K562 (cell line): ENCODE results near the gene DCAF4L1. TPM values are rescaled to one million over a fixed set of nuclear protein-coding genes. Genes with fewer than 3 reads are reported as not detected.

Experiments
- ATAC-seq: fragments of 200-7000 bp; cut with Tn5 transposase; 3 replicates; pipeline ENCODE4 v1.9.1; 2020; ENCODE audit warnings: moderate library complexity
- BruUV-seq: library from RNA; stranded (reverse); fragments of 400-500 nt; replicated peaks from 2 replicates; lab custom pipeline; 2021; lab: Mats Ljungman, UMichigan
- CTCF ChIA-PET: fragments of 300-600 bp; formaldehyde crosslinking; extraction: SDS; loops from one replicate; lab custom pipeline; 2021; ENCODE audit warnings: low intra/inter-chr PET ratio; lab: Yijun Ruan, JAX
- POLR2A ChIA-PET: fragments of 300-600, 350-650 bp; sonication (Branson Sonifier 250); formaldehyde crosslinking; extraction: SDS; loops from one replicate; lab custom pipeline; 2021; ENCODE audit warnings: antibody characterized with exemption, inconsistent platforms; lab: Yijun Ruan, JAX
- DNase-seq, 4 experiments: peaks; one replicate each; pipeline versions ENCODE4 v3.0.0 to v3.0.0-alpha.2; 2011 to 2018; ENCODE audit warnings: low spot score in 3 of 4, mixed read lengths in 3 of 4; ENCODE audit errors: extremely low read depth in 1 of 4
- FAIRE-seq: peaks from 2 replicates; lab custom pipeline; 2011; peaks lifted over from hg19 to GRCh38; lab: Jason Lieb, UNC
- H2AFZ ChIP-seq: 2 replicates; pipeline ENCODE4 v1.6.0; 2011; ENCODE audit warnings: low read depth, low read length, control low read depth, inconsistent platforms
- H3K27ac ChIP-seq: fragments of 200-600 bp; 3 replicates; pipeline ENCODE4 v1.8.0; 2011; ENCODE audit warnings: low read depth, mild to moderate bottlenecking, control low read depth, inconsistent platforms, low read length, moderate library complexity, mixed read lengths; ENCODE audit errors: extremely low read depth
- H3K27me3 ChIP-seq, 2 experiments: fragments of 300-600 bp in 1 of 2; 2 replicates in 1 of 2; 3 replicates in 1 of 2; pipeline versions ENCODE4 v1.6.0 to v1.8.0; 2011; ENCODE audit warnings: inconsistent platforms in 2 of 2, low read length in 2 of 2, mild to moderate bottlenecking in 1 of 2, mixed read lengths in 1 of 2, moderate library complexity in 1 of 2; ENCODE audit not compliant: control insufficient read depth in 2 of 2, insufficient read depth in 2 of 2
- H3K36me3 ChIP-seq: fragments of 300-600 bp; 3 replicates; pipeline ENCODE4 v1.8.0; 2011; ENCODE audit warnings: mild to moderate bottlenecking, low read length, inconsistent platforms; ENCODE audit not compliant: control insufficient read depth, insufficient read depth
- H3K4me1 ChIP-seq, 2 experiments: fragments of 200-600 bp in 1 of 2; replicated peaks in 1 of 2; 2 replicates in 1 of 2; 3 replicates in 1 of 2; pipeline versions ENCODE4 v1.5.1 to v1.8.0; 2011; ENCODE audit warnings: inconsistent platforms in 2 of 2, low read length in 2 of 2, mild to moderate bottlenecking in 1 of 2, mixed read lengths in 1 of 2, moderate library complexity in 1 of 2; ENCODE audit not compliant: control insufficient read depth in 2 of 2, insufficient read depth in 2 of 2
- H3K4me2 ChIP-seq: 2 replicates; pipeline ENCODE4 v1.6.1; 2011; ENCODE audit warnings: low read length, control low read depth, inconsistent platforms, mixed read lengths; ENCODE audit not compliant: insufficient read depth
- H3K4me3 ChIP-seq: fragments of 200-600 bp; sonication (generic), shearing (Covaris generic); 2 replicates; pipeline ENCODE4 v1.5.1; 2016; ENCODE audit warnings: control low read depth, inconsistent platforms
- H3K79me2 ChIP-seq: fragments of 200-600 bp; 3 replicates; pipeline ENCODE4 v1.8.0; 2011; ENCODE audit warnings: low read length, inconsistent platforms; ENCODE audit not compliant: control insufficient read depth, insufficient read depth
- H3K9ac ChIP-seq, 2 experiments: 2 replicates each; pipeline versions ENCODE4 v1.6.0 to v1.6.1; 2011; ENCODE audit warnings: low read depth in 2 of 2, low read length in 2 of 2, control low read depth in 1 of 2, inconsistent platforms in 1 of 2, mild to moderate bottlenecking in 1 of 2, mixed read lengths in 1 of 2; ENCODE audit not compliant: insufficient read depth in 1 of 2
- H3K9me1 ChIP-seq: one replicate; pipeline ENCODE4 v1.6.0; 2011; ENCODE audit warnings: inconsistent platforms, mild to moderate bottlenecking, low read length, moderate library complexity; ENCODE audit not compliant: control insufficient read depth, insufficient read depth
- H3K9me3 ChIP-seq: replicated peaks from 2 replicates; pipeline ENCODE4 v1.5.1; 2011; ENCODE audit warnings: low read depth, low read length, inconsistent platforms; ENCODE audit not compliant: control insufficient read depth, insufficient read depth
- H4K20me1 ChIP-seq: replicated peaks from 2 replicates; pipeline ENCODE4 v1.6.1; 2011; ENCODE audit warnings: low read length, inconsistent platforms, mixed read lengths; ENCODE audit not compliant: control insufficient read depth, insufficient read depth
- CEBPG ChIP-seq, 3 experiments: fragments of 200-800 bp in 1 of 3; sonication (Bioruptor generic) in 1 of 3; sonication (generic) in 1 of 3; formaldehyde crosslinking in 1 of 3; IDR thresholded peaks in 2 of 3; conservative IDR thresholded peaks in 1 of 3; 2 replicates each; pipeline versions ENCODE4 v1.6.1 to v1.8.0; 2016 to 2022; ENCODE audit warnings: missing compliant biosample characterization in 2 of 3, missing genetic modification characterization in 2 of 3, mild to moderate bottlenecking in 1 of 3, missing genetic modification reagents in 1 of 3
- ZNF561 ChIP-seq: fragments of 450-650 bp; formaldehyde crosslinking; conservative IDR thresholded peaks from 2 replicates; pipeline ENCODE4 v1.4.0; 2020; ENCODE audit warnings: mild to moderate bottlenecking, moderate library complexity
- whole genome bisulfite sequencing: fragments of 100-300 bp; shearing (Covaris generic); methylation state at CpG from one replicate; pipeline ENCODE4 v1.1.6; 2016; ENCODE audit warnings: low coverage, mixed read lengths; ENCODE audit not compliant: insufficient coverage; ENCODE audit errors: missing lambda C conversion rate; 5-methylcytosine and 5-hydroxymethylcytosine counted together
- in situ Hi-C: fragments of 300-500 bp; cut with MboI; formaldehyde crosslinking; loops from 4 replicates; pipeline ENCODE4 v1.15.0; 2018; ENCODE audit warnings: inconsistent platforms, mixed read lengths
- intact Hi-C: fragments of 100-400 bp; cut with micrococcal nuclease; formaldehyde crosslinking; loops from 2 replicates; pipeline ENCODE4 v1.14.2; 2022
- polyA plus RNA-seq, 8 experiments: library from polyadenylated mRNA; depleted of rRNA in 4 of 8; stranded (reverse) in 5 of 8; unstranded in 3 of 8; fragments of >200 nt; fragmentation: Nextera tagmentation in 2 of 8; fragmentation: Illumina TruSeq in 1 of 8; extraction: Ambion mirVana in 2 of 8; extraction: Trizol in 1 of 8; gene quantifications; 2 replicates each; pipeline versions ENCODE4 v1.2.1 to v1.2.3, GENCODE V29; 2011 to 2014; ENCODE audit warnings: inconsistent platforms in 1 of 8, missing spikeins in 1 of 8
- total RNA-seq, 7 experiments: library from RNA; depleted of rRNA in 6 of 7; stranded (reverse); fragments of >200 nt in 6 of 7; fragmentation: Illumina TruSeq in 2 of 7; extraction: Trizol in 2 of 7; gene quantifications; 2 replicates each; pipeline versions ENCODE4 v1.2.1 to v1.2.3, GENCODE V29; 2011 to 2021; ENCODE audit warnings: low replicate concordance in 1 of 7
- TF ChIP-seq, protein P1 (sequence below): sonication (generic); IDR thresholded peaks from 2 replicates; pipeline ENCODE4 v1.6.1; 2016
- TF ChIP-seq, protein P2 (sequence below): fragments of 250-450 bp; sonication (Bioruptor Pico); IDR thresholded peaks from 2 replicates; pipeline ENCODE4 v1.8.0; 2022; ENCODE audit warnings: moderate library complexity, mild to moderate bottlenecking, inconsistent platforms

Gene DCAF4L1
- total and polyA plus RNA-seq, 9 of the 15 experiments (the other 6 are each of a cell fraction or from before 2014, with no cell fraction given), result 0.17 to 0.64 (median 0.36) TPM

- WGBS, result 59% methylated on average over 10 of the region's 10 CpGs
- H3K4me2 ChIP-seq, result peak overlapping the region; percentile 88; the same call in 1 of the 2 replicates
- no peak overlapping the region for H3K4me3 ChIP-seq
- H3K27me3 ChIP-seq, result peaks cover 0 to 4% of the 10 kb centered on the region in 2 experiments; a peak in 2 of 5 replicates
- H3K9me3 ChIP-seq, result no peaks in the 10 kb centered on the region
- H3K79me2 ChIP-seq, result peaks cover 41% of the 10 kb centered on the region
- intact Hi-C loops, result no loop called here
- H3K9me1 ChIP-seq, result no peaks in the 10 kb centered on the region
- no peak overlapping the region for H3K27ac ChIP-seq
- DNase-seq (peak in 1 of 4 experiments; percentile 22), FAIRE-seq (peak; percentile 6), ATAC-seq (no peak)
- no TSS peak for BruUV-seq
- no peak overlapping the region for H3K9ac ChIP-seq
- TF ChIP-seq, protein P1, sequence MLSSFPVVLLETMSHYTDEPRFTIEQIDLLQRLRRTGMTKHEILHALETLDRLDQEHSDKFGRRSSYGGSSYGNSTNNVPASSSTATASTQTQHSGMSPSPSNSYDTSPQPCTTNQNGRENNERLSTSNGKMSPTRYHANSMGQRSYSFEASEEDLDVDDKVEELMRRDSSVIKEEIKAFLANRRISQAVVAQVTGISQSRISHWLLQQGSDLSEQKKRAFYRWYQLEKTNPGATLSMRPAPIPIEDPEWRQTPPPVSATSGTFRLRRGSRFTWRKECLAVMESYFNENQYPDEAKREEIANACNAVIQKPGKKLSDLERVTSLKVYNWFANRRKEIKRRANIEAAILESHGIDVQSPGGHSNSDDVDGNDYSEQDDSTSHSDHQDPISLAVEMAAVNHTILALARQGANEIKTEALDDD, result no peak
- TF ChIP-seq, protein P2, sequence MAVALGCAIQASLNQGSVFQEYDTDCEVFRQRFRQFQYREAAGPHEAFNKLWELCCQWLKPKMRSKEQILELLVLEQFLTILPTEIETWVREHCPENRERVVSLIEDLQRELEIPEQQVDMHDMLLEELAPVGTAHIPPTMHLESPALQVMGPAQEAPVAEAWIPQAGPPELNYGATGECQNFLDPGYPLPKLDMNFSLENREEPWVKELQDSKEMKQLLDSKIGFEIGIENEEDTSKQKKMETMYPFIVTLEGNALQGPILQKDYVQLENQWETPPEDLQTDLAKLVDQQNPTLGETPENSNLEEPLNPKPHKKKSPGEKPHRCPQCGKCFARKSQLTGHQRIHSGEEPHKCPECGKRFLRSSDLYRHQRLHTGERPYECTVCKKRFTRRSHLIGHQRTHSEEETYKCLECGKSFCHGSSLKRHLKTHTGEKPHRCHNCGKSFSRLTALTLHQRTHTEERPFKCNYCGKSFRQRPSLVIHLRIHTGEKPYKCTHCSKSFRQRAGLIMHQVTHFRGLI (CRISPR knock-in tag), result no peak
- TF ChIP-seq CEBPG (CRISPR knock-in tag; IDR thresholded peaks at IDR 0.05) (no peak), CEBPG (tag; conservative IDR thresholded peaks at IDR 0.05 in 1 of 2, IDR thresholded peaks at IDR 0.05 in 1 of 2) (peak in 1 of 2 experiments; percentile 23; a peak in 1 of 4 replicates), ZNF561 (CRISPR knock-in tag) (no peak)
- no peaks in the 10 kb centered on the region for H4K20me1 ChIP-seq
- peak overlapping the region; percentile 94 for H2AFZ ChIP-seq
- CTCF ChIA-PET, result interaction anchor here (0.7 kb wide), 1 partner anchor 35 kb away, joined by 3 read pairs; no protein-coding TSS in a partner anchor
- in situ Hi-C loops, result no loop called here
- POLR2A ChIA-PET, result interaction anchor here (2.1 kb wide), 1 partner anchor 9 kb away, joined by 5 read pairs; no protein-coding TSS in a partner anchor
- peaks cover 5 to 6% of the 10 kb centered on the region in 2 experiments; a peak in 3 of 5 replicates for H3K4me1 ChIP-seq
- H3K36me3 ChIP-seq, result peaks cover 20% of the 10 kb centered on the region
These were observed 47.5 kb upstream of the DCAF4L1 start for GRCh38 chr4:41933997-41934503.
